Adipose tissue (tissue), 3 donors: ENCODE data around the gene ZNF730. TPM values are rescaled to one million over a fixed set of nuclear protein-coding genes. Genes with fewer than 3 reads are reported as not detected.
"Not testable (repeated sequence)": the region's sequence is repeated elsewhere in the genome, so short reads cannot be mapped to it uniquely, and the experiment has no call there.

Experiments used
- H3K27ac ChIP-seq: one replicate; pipeline ENCODE4 v1.5.1; 2013; ENCODE audit warnings: low read depth, low read length
- WGBS, 3 donors: extraction: QIAGEN DNeasy Blood & Tissue Kit; methylation state at CpG; one replicate each; pipeline ENCODE4 v1.1.7; 2013; 5-methylcytosine and 5-hydroxymethylcytosine counted together
- polyA plus RNA-seq, 3 donors: library from polyadenylated mRNA; stranded (reverse); fragments of 200-250 nt; gene quantifications; one replicate each; pipeline ENCODE4 v1.2.3, GENCODE V29; 2013
- donor health status: healthy with polysubstance abuse.
- donor health status: Bipolar disorder and iron deficiency.
- donor health status: healthy.

The ZNF730 gene
- under 1 TPM in 2 of 3 donors, not detected in 1; 0.04 to 0.14 TPM for polyA plus RNA-seq

- no peak within 1 kb of the TSS for H3K27ac ChIP-seq
- 0 to 1% (median 1%) methylated on average over 44 of the region's 44 CpGs for WGBS, 3 donors
Measured at GRCh38 chr19:23116802-23117571, at the start of gene ZNF730. Gene ZNF730, plus strand, starts transcription at chr19:23117025. Its CDS starts 149 bp downstream, at chr19:23117174.

- WGBS, 3 donors: 5 to 6% (median 6%) methylated on average over 40 to 43 of the region's 43 CpGs
- H3K27ac ChIP-seq: no peak overlapping the region
Measured at GRCh38 chr19:23070353-23071146, 46.3 kb upstream of the ZNF730 start.

GRCh38 chr19:23071147-23071511 is 45.7 kb upstream of the ZNF730 start:
- H3K27ac ChIP-seq: no peak overlapping the region
- 0 to 1% (median 0%) methylated on average over 30 of the region's 30 CpGs for WGBS, 3 donors

- WGBS, 3 donors: 0 to 1% (median 1%) methylated on average over 47 to 48 of the region's 48 CpGs
- no peak overlapping the region for H3K27ac ChIP-seq
Measured at GRCh38 chr19:23075031-23075733, 41.6 kb upstream of the ZNF730 start.

DNA sequence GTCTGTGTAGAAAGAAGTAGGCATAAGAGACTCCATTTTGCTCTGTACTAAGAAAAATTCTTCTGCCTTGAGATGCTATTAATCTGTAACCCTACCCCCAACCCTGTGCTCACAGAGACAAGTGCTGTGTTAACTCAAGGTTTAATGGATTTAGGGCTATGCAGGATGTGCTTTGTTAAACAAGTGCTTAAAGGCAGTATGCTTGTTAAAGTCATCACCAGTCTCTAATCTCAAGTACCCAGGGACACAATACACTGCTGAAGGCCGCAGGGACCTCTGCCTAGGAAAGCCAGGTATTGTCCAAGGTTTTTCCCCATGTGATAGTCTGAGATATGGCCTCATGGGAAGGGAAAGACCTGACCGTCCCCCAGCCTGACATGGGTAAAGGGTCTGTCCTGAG is 39.0 kb upstream of the ZNF730 start:
- H3K27ac ChIP-seq: not testable (repeated sequence)
- 51 to 72% (median 67%) methylated on average over 2 of the region's 2 CpGs for WGBS, 3 donors

- H3K27ac ChIP-seq: no peak overlapping the region
- 88 to 99% (median 92%) methylated on average over 9 of the region's 9 CpGs for WGBS, 3 donors
Measured at GRCh38 chr19:23093832-23094231, 23.0 kb upstream of the ZNF730 start.

DNA sequence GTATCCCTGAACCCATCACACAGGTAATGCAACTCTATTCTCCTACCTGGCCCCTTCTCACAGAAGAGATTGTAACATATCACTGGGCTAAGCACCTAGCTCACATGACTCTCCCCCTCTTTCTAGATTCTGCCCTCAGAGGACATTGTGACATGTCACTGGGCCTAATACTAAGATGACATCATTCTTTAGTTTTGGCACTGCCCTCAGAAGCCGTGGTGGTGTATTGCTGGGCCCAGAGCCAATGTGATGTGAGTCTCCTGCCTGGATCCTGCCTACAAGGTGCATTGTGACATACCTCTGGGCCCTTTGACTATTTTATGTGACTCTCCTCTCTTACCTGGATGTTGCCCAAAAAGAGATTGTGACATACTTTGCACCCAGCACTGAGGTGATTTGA is 21.4 kb upstream of the ZNF730 start:
- 60 to 73% (median 69%) methylated on average over 1 of the region's 1 CpG for WGBS, 3 donors
- no peak overlapping the region for H3K27ac ChIP-seq

DNA sequence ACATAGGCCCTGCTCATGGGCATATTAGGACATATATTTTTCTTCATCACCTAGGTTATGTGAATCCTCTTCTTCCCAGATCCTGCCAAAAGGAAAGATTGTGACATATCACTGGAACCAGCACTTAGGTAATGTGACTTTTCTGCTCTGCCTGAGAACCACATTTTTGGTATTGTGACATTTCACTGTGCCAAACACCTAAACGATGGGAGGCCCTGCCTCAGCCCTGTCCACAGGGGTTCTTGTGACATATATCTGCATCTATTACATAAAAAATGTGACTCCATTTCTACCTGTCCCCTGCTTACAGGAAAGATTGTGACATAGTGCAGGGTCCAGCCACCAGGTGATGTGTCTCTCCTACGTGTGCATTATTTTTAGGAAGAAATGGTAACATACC is 18.5 kb upstream of the ZNF730 start:
- no peak overlapping the region for H3K27ac ChIP-seq
- 86 to 91% (median 86%) methylated on average over 2 of the region's 2 CpGs for WGBS, 3 donors

GRCh38 chr19:23098988-23099387 is 17.8 kb upstream of the ZNF730 start:
- H3K27ac ChIP-seq: no peak overlapping the region
- 91 to 96% (median 94%) methylated on average over 4 of the region's 4 CpGs for WGBS, 3 donors

DNA sequence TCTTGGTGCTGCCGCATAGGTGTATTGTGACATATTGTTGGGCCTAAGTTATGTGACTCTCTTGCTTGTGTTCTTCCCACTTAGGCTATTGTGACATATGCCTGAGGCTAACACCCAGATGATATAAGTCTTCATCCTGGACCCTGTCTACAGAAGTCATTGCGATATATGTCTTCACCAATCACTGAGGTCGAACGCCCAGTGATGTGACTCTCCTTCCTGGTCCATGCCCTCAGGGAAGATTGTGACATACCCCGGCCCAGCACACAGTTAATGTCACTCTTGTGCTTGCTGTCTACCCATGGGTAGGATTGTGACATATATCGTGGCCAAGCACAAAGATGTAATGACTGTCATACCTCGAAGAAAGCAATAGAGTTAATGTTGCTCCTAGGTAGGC is 16.9 kb upstream of the ZNF730 start:
- WGBS, 3 donors: 75 to 94% (median 85%) methylated on average over 7 of the region's 7 CpGs
- H3K27ac ChIP-seq: no peak overlapping the region

GRCh38 chr19:23101241-23101640 is 15.6 kb upstream of the ZNF730 start:
- WGBS, 3 donors: 84 to 92% (median 87%) methylated on average over 4 of the region's 4 CpGs
- no peak overlapping the region for H3K27ac ChIP-seq

GRCh38 chr19:23118400-23118799 is 1.6 kb downstream of the ZNF730 start:
- no peak overlapping the region for H3K27ac ChIP-seq
- 73 to 74% (median 73%) methylated on average over 3 of the region's 3 CpGs for WGBS, 3 donors

- H3K27ac ChIP-seq: not testable (repeated sequence)
Measured at GRCh38 chr19:23134211-23134610, 17.4 kb downstream of the ZNF730 start.

DNA sequence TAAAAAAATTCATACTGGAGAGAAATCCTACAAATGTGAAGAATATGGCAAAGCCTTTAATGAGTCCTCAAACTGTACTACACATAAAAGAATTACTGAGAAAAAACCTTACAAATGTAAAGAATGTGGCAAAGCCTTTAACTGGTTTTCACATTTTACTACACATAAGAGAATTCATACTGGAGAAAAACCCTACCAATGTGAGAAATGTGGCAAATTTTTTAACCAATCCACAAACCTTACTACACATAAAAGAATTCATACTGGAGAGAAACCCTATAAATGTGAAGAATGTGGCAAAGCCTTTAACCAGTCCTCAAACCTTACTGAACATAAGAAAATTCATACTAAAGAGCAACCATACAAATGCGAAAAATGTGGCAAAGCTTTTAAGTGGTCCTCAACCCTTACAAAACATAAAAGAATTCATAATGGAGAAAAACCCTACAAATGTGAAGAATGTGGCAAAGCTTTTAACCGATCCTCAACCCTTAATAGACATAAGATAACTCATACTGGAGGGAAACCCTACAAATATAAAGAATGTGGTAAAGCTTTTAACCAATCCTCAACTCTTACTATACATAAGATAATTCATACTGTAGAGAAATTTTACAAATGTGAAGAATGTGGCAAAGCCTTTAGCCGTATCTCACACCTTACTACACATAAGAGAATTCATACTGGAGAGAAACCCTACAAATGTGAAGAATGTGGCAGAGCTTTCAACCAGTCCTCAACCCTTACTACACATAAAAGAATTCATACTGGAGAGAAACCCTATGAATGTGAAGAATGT is 29.0 kb downstream of the ZNF730 start:
- 96 to 98% (median 96%) methylated on average over 3 of the region's 3 CpGs for WGBS, 3 donors
- H3K27ac ChIP-seq: no peak overlapping the region

More at GRCh38 chr19:23134211-23134610, 17.4 kb downstream of the ZNF730 start:
- 67 to 96% (median 94%) methylated on average over 7 to 24 of the region's 24 CpGs for WGBS, 3 donors

DNA sequence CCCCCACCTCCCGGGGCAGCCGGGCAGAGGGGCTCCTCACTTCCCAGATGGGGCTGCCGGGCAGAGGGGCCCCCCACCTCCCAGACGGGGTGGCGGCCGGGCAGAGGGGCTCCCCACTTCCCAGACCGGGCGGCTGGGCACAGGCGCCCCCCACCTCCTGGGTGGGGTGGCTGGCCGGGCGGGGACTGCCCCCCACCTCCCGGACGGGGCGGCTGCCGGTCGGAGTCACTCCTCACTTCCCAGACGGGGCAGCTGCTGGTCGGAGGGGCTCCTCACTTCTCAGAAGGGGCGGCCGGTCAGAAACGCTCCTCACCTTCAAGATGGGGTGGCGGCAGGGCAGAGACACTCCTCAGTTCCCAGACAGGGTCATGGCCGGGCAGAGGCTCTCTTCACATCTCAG is 43.9 kb downstream of the ZNF730 start:
- no peak overlapping the region for H3K27ac ChIP-seq
- 89 to 96% (median 95%) methylated on average over 23 of the region's 23 CpGs for WGBS, 3 donors

DNA sequence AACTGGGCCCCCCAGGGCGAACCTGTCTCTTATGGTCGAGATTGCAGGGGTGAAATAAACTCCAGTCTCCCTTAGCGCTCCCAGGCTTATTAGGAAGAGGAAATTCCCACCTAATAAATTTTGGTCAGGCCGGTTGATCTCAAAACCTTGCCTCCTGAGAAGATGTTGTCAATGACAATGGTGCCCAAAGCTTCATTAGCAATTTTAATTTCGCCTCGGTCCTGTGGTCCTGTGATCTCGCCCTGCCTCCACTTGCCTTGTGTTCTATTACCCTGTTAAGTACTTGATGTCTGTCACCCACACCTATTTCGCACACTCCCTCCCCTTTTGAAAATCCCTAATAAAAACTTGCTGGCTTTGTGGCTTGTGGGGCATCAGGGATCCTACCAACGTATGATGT is 51.5 kb downstream of the ZNF730 start:
- 8 to 10% (median 8%) methylated on average over 9 of the region's 9 CpGs for WGBS, 3 donors
- not testable (repeated sequence) for H3K27ac ChIP-seq

GRCh38 chr19:23183251-23183650 is 66.4 kb downstream of the ZNF730 start:
- H3K27ac ChIP-seq: no peak overlapping the region
- WGBS, 3 donors: 62 to 73% (median 73%) methylated on average over 11 of the region's 11 CpGs

- no peak overlapping the region for H3K27ac ChIP-seq
- 78 to 89% (median 86%) methylated on average over 9 of the region's 9 CpGs for WGBS, 3 donors
Measured at GRCh38 chr19:23190341-23190740, 73.5 kb downstream of the ZNF730 start.
